ENCODE data around the gene MPIG6B.
A peak's percentile ranks its signal among the peaks of the same experiment; 100 is the strongest.

The MPIG6B gene

DNA sequence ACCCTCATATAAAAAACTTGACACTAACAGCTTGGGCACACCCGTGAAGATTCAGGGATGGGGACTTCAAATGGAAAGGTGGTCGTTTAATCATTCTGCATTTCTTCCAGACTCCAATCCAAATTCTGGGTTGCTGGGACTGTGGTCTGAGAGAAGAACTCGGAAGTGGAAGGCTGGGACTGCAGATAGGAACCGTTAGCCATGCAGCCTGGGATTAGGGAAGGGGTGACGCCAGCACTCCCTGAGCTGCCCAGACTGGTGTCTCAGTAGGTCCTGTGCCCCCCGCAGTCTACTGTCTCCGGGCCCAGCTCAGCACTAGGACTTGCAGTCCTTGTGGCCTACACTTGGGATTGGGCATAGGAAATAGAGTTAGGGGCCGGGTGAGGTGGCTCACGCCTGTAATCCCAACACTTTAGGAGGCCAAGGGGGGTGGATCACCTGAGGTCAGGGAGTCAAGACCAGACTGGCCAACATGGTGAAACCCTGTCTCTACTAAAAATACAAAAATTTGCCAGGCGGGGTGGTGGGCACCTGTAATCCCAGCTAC lies 13.7 kb downstream of the MPIG6B start:
- DNase-seq (ENCODE audit: low read depth in 2 of 3, low spot score in 1 of 3), result no peak

- no peak for DNase-seq (ENCODE audit: low read depth in 2 of 3, low spot score in 1 of 3)
Observed at GRCh38 chr6:31737315-31737990, 14.3 kb downstream of the MPIG6B start.

- DNase-seq (ENCODE audit: low read depth in 2 of 3, low spot score in 1 of 3), result peak in 2 of 3 donors; percentile 50 to 56
Observed at GRCh38 chr6:31737991-31738979, 15.1 kb downstream of the MPIG6B start.

DNA sequence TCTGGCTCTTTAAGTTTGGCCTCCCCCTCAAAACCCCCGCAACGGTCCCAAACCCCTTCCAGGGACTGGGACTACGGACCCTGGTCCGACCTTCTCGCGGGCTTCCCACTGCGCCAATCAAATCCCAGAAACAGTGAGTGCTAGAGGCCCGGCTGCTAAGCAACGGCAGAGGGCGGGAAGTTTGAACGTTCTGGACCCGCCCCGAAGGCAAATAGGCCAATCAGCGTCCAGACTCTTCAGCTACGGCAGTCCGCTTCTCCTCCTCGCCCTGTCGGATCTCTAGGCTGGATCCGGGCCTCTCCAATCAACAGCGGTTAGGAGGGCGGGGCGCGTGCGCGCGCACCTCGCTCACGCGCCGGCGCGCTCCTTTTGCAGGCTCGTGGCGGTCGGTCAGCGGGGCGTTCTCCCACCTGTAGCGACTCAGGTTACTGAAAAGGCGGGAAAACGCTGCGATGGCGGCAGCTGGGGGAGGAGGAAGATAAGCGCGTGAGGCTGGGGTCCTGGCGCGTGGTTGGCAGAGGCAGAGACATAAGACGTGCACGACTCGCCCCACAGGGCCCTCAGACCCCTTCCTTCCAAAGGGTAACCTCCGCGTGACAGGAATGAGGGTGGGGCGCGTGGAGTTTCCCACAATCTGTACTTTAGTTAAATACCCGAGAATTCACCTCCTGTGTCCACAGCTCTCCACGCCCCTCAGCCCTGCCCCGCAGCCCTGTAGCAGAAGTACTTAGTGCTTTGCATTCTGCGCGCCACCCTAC lies 16.6 kb downstream of the MPIG6B start, which contains the start of gene MSH5:
Gene MSH5 (plus strand): TSS at position 367 of the 758 bp plus-strand sequence. CDS start 462 bp downstream, outside the sequence.
- peak; percentile 92 to 96 (median 94) for DNase-seq (ENCODE audit: low read depth in 2 of 3, low spot score in 1 of 3)

DNA sequence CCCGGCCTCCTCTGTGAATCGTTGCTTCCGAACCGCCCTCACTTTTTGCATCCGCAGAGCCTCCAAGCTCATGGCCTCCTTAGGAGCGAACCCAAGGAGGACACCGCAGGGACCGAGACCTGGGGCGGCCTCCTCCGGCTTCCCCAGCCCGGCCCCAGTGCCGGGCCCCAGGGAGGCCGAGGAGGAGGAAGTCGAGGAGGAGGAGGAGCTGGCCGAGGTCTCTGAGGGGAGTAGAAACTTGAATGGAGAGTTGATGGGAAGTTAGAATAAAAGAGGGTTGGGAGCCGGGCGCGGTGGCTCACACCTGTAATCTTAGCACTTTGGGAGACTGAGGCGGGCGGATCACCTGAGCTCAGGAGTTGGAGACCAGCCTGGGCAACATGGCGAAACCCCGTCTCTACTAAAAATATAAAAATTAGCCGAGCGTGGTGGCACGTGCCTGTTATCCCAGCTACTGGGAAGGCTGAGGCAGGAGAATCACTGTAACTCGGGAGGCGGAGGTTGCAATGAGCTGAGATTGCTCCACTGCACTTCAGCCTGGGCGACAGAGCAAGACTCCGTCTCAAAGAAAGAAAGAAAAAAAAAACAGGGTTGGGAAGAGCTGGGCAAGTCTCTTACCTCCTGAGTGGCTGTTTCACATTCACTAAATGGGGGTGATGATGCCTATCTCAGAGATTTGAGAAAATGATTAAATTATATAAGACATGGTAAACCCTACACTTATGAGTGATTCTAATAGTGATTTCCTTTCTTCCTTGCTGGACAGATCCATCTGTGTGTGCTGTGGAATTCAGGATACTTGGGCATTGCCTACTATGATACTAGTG lies 17.4 kb downstream of the MPIG6B start:
- no peak for DNase-seq (ENCODE audit: low read depth in 2 of 3, low spot score in 1 of 3)

- no peak for DNase-seq (ENCODE audit: low read depth in 2 of 3, low spot score in 1 of 3)
Observed at GRCh38 chr6:31741815-31742214, 18.6 kb downstream of the MPIG6B start.

GRCh38 chr6:31742894-31743293 lies 19.7 kb downstream of the MPIG6B start:
- DNase-seq (ENCODE audit: low read depth in 2 of 3, low spot score in 1 of 3), result no peak

DNA sequence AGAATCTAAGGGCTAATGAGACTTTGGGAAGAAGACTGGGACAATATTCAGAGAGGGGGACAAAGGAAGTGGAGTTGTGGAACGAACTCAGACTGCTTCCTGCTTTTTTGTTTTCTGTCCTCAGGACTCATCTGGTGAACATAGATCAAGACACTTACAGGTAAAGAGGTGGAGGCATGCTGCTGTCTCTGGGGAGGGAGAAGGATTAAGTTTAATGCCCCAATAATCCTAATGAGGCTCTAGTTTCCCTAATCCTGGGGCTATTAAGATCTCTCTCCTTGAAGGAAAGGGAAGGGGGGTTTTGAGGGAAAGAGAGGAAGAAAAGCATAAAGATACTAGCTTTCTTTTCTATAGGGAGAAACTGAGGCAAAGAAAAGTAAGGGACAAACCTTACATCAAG lies 21.2 kb downstream of the MPIG6B start:
- no peak for DNase-seq (ENCODE audit: low read depth in 2 of 3, low spot score in 1 of 3)

DNA sequence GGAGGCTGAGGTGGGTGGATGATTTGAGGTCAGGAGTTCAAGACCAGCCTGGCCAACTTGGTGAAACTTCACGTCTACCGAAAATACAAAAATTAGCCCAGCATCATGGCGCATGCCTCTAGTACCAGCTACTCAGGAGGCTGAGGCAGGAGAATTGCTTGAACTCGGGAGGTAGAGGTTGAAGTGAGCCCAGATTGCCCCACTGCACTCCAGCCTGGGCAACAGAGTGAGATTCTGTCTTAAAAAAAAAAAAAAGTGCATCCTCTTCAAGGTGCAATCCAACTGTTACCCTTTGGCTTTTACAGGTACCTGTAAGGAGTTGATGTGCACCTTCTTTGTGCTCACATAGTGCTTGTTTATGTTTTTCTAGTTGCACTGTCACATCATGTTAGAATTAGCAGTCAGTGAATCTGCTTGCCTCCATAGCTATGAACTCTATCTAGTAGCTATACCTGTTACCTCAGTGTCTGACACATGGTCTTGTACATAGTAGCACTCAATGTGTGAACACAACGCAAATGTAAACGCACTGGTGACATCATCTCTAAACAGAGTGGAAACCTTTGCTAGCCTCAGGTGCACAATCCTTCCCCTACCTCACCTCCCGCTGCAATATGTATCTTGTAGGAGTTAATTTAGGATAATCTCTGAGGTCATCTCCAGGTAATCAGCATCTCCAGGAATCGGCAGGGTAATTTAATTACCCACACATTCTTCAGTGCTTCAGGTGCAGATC lies 26.3 kb downstream of the MPIG6B start:
- DNase-seq (ENCODE audit: low read depth in 2 of 3, low spot score in 1 of 3), result no peak

DNA sequence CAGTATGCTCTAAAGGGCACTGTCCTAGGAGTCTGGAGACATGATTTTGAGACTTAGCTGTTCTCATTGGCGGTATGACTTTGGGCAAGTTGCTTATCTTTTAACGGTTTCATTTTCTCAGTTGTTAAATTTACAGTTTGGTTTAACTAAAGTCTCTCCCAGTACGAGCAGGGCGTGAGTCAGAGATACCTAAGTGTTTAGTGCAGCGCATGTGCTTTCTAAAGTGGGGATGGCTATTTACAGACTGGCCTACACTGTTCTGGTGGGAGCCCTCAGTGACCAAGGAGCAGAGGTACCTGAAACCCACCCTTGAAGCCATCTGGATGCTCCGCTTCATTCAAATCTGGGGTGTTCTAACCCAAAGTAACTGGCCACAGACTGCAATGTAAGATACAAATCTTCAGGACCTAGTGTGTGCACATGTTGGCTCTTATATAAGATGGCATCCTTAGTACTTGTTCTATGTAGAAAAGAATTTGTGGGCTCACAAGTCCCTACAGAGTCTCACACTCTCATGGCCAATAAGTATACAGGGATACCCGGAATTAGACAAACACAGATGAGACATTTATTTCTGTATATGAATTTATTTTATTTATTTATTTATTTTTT lies 27.3 kb downstream of the MPIG6B start:
- no peak for DNase-seq (ENCODE audit: low read depth in 2 of 3, low spot score in 1 of 3)

DNA sequence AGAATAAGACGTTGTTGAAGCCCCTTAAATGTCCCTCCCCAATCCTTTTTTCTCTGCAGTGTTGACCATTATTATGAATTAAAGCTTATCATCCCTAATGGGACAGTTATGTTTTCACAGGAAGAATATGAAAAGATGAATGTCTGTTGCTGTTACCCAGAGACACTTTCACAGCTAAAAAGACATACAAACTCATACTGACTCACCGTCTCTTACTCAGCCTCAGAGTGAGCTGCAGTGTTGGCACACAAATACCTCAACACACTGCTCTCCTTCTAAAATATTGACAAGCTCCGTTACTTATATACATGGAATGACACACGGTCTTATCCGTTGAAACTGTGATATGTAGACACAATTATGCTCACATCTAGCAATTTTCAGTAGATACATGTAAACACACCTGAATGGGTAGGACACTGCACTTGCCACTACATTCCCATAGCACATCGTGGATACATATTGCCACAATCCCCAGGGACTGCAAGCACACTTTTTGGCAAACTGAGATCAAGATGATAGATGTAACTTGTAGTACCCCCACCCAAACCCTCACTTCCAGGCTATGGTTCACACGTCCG lies 29.7 kb downstream of the MPIG6B start:
- no peak for DNase-seq (ENCODE audit: low read depth in 2 of 3, low spot score in 1 of 3)

DNA sequence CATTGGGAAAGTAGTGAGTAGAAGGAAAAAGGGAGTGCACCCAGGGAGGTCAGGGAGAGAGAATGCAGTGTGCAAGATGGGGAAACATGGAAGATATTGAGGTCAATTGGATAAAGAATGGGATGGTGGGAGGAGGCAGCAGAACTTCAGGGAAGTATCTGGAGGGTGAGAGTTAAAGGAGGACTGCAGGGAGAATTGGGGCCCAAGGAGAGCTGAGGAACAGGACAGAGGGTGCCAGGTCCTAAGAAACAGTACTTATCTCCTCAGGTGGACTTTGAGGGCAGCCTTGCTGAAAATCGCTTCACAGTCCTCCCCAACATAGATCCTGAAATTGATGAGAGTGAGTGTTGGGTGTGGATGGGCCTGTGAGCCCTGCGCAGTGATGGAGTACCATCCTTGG lies 35.1 kb downstream of the MPIG6B start:
- DNase-seq (ENCODE audit: low read depth in 2 of 3, low spot score in 1 of 3), result no peak

GRCh38 chr6:31760790-31761189 lies 37.6 kb downstream of the MPIG6B start:
- no peak for DNase-seq (ENCODE audit: low read depth in 2 of 3, low spot score in 1 of 3)

DNA sequence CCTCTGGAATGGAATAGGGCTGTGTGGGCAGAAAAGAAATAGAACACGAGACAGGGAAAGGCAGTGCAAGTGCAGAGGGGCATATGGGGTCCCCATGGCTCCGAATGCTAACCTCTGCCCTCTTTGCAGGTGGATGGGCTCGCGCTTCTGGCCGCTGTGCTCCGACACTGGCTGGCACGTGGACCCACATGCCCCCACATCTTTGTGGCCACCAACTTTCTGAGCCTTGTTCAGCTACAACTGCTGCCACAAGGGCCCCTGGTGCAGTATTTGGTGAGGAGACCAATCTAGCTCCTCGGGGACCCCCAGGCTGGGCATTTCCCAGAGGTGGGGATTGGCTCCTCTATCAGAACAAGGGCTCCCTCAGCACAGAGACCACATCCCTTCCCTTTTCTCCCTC lies 38.2 kb downstream of the MPIG6B start:
- no peak for DNase-seq (ENCODE audit: low read depth in 2 of 3, low spot score in 1 of 3)

GRCh38 chr6:31762356-31762755 lies 39.2 kb downstream of the MPIG6B start, which contains the start of gene SAPCD1:
TSS of gene SAPCD1 (plus strand) at chr6:31762656. CDS start at chr6:31763055, 399 bp downstream.
- no peak for DNase-seq (ENCODE audit: low read depth in 2 of 3, low spot score in 1 of 3)

DNA sequence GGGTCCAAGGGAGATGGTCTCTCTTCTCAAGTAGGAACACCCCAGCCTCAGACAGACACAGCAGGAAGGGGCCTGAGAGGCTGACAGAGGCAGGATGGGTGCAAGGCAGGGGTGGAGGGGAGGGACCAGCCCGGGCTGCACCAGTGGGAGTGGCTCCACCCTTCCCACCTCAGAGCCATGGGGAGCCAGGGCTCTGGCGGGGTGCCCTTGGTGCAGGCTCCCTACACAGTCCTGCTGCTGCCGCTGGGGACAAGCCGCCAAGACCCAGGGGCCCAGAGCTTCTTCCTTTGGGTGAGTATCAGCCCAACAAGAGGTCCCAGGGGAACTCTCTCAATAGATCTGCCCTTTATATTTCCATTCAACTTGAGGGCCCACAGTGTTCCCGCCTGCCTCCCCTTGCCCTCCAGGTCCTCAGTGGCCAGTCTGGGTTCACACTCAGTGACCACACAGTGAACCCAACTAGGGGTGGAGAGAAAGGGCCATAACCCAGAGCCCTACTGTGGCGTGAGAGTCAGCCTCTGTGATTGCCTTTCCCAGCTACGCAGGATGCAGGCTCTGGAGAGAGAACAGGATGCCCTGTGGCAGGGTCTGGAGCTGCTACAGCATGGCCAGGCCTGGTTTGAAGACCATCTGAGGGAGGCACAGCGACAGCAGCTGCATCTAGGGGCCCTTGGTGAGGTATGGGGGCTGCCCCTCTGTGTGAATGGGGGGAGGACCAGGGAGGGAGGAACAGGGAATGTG lies 39.9 kb downstream of the MPIG6B start:
- no peak for DNase-seq (ENCODE audit: low read depth in 2 of 3, low spot score in 1 of 3)

GRCh38 chr6:31763619-31763940 lies 40.4 kb downstream of the MPIG6B start:
- no peak for DNase-seq (ENCODE audit: low read depth in 2 of 3, low spot score in 1 of 3)

GRCh38 chr6:31764198-31764597 lies 41.0 kb downstream of the MPIG6B start:
- no peak for DNase-seq (ENCODE audit: low read depth in 2 of 3, low spot score in 1 of 3)
